HEK293 (cell line): ENCODE results near the gene NOA1.

Experiments used
- EGR2 ChIP-seq: fragments of 450-650 bp; formaldehyde crosslinking; IDR thresholded peaks from 2 replicates; pipeline ENCODE4 v1.5.1; 2016; ENCODE audit warnings: low read depth, missing biosample characterization, missing genetic modification characterization
- GLIS2 ChIP-seq: fragments of 450-650 bp; formaldehyde crosslinking; IDR thresholded peaks from 2 replicates; pipeline ENCODE4 v1.5.1; 2016; ENCODE audit warnings: missing biosample characterization, missing genetic modification characterization
- HIC1 ChIP-seq: fragments of 450-650 bp; formaldehyde crosslinking; IDR thresholded peaks from 2 replicates; pipeline ENCODE4 v1.5.1; 2016; ENCODE audit warnings: missing biosample characterization, missing genetic modification characterization
- KLF16 ChIP-seq: fragments of 450-650 bp; formaldehyde crosslinking; IDR thresholded peaks from 2 replicates; pipeline ENCODE4 v1.5.1; 2017; ENCODE audit warnings: missing biosample characterization, missing genetic modification characterization
- SP2 ChIP-seq: fragments of 450-650 bp; formaldehyde crosslinking; IDR thresholded peaks from 2 replicates; pipeline ENCODE4 v1.5.1; 2016; ENCODE audit warnings: missing biosample characterization, missing genetic modification characterization
- WT1 ChIP-seq: fragments of 450-650 bp; formaldehyde crosslinking; IDR thresholded peaks from 2 replicates; pipeline ENCODE4 v1.5.1; 2016; ENCODE audit warnings: missing biosample characterization, missing genetic modification characterization
- ZBTB11 ChIP-seq: fragments of 450-650 bp; formaldehyde crosslinking; conservative IDR thresholded peaks from 2 replicates; pipeline ENCODE4 v1.5.1; 2016; ENCODE audit warnings: low read depth, missing biosample characterization, missing genetic modification characterization
- ZBTB7A ChIP-seq: fragments of 450-650 bp; formaldehyde crosslinking; IDR thresholded peaks from 2 replicates; pipeline ENCODE4 v1.5.1; 2016; ENCODE audit warnings: low read depth, missing biosample characterization, missing genetic modification characterization
- ZIC2 ChIP-seq: fragments of 450-650 bp; formaldehyde crosslinking; IDR thresholded peaks from 2 replicates; pipeline ENCODE4 v1.5.1; 2016; ENCODE audit warnings: missing biosample characterization, missing genetic modification characterization
- ZNF146 ChIP-seq: fragments of 450-650 bp; formaldehyde crosslinking; IDR thresholded peaks from 2 replicates; pipeline ENCODE4 v1.5.1; 2016; ENCODE audit warnings: missing biosample characterization, missing genetic modification characterization
- ZNF2 ChIP-seq: fragments of 450-650 bp; formaldehyde crosslinking; IDR thresholded peaks from 2 replicates; pipeline ENCODE4 v1.5.1; 2016; ENCODE audit warnings: missing biosample characterization, missing genetic modification characterization
- ZNF223 ChIP-seq: fragments of 450-650 bp; formaldehyde crosslinking; IDR thresholded peaks from 2 replicates; pipeline ENCODE4 v1.5.1; 2016; ENCODE audit warnings: missing biosample characterization, missing genetic modification characterization
- ZNF23 ChIP-seq: fragments of 450-650 bp; formaldehyde crosslinking; IDR thresholded peaks from 2 replicates; pipeline ENCODE4 v1.5.1; 2016; ENCODE audit warnings: missing biosample characterization, missing genetic modification characterization, borderline replicate concordance
- ZNF350 ChIP-seq: fragments of 450-650 bp; formaldehyde crosslinking; IDR thresholded peaks from 2 replicates; pipeline ENCODE4 v1.5.0; 2017; ENCODE audit warnings: missing biosample characterization, mild to moderate bottlenecking, missing genetic modification characterization
- ZNF426 ChIP-seq: fragments of 450-650 bp; formaldehyde crosslinking; IDR thresholded peaks from 2 replicates; pipeline ENCODE4 v1.5.1; 2017; ENCODE audit warnings: missing biosample characterization, missing genetic modification characterization, mild to moderate bottlenecking, inconsistent platforms, moderate library complexity
- ZNF621 ChIP-seq: fragments of 450-650 bp; formaldehyde crosslinking; IDR thresholded peaks from 2 replicates; pipeline ENCODE4 v1.5.1; 2017; ENCODE audit warnings: missing biosample characterization, missing genetic modification characterization
- ZNF624 ChIP-seq: fragments of 450-650 bp; formaldehyde crosslinking; IDR thresholded peaks from 2 replicates; pipeline ENCODE4 v1.5.1; 2017; ENCODE audit warnings: missing biosample characterization, missing genetic modification characterization
- ZNF768 ChIP-seq: fragments of 450-650 bp; formaldehyde crosslinking; IDR thresholded peaks from 2 replicates; pipeline ENCODE4 v1.5.1; 2018; ENCODE audit warnings: missing biosample characterization, mild to moderate bottlenecking, missing genetic modification characterization
- ZSCAN16 ChIP-seq: fragments of 450-650 bp; formaldehyde crosslinking; IDR thresholded peaks from 2 replicates; pipeline ENCODE4 v1.5.1; 2016; ENCODE audit warnings: missing biosample characterization, missing genetic modification characterization
- TF ChIP-seq, protein P1 (sequence below): fragments of 450-650 bp; formaldehyde crosslinking; IDR thresholded peaks from 2 replicates; pipeline ENCODE4 v1.5.0; 2017; ENCODE audit warnings: missing biosample characterization, missing genetic modification characterization, borderline replicate concordance
- TF ChIP-seq, protein P2 (sequence below): fragments of 450-650 bp; formaldehyde crosslinking; IDR thresholded peaks from 2 replicates; pipeline ENCODE4 v1.5.1; 2016; ENCODE audit warnings: missing biosample characterization, missing genetic modification characterization
- TF ChIP-seq, protein P3 (sequence below): sonication (generic); formaldehyde crosslinking; IDR thresholded peaks from 2 replicates; pipeline ENCODE4 v1.8.1; 2022; ENCODE audit warnings: mild to moderate bottlenecking, moderate library complexity, missing genetic modification reagents
- TF ChIP-seq, protein P4 (sequence below): fragments of 450-650 bp; formaldehyde crosslinking; IDR thresholded peaks from 2 replicates; pipeline ENCODE4 v1.5.1; 2016; ENCODE audit warnings: missing biosample characterization, missing genetic modification characterization
- TF ChIP-seq, protein P5 (sequence below): fragments of 450-650 bp; formaldehyde crosslinking; IDR thresholded peaks from 2 replicates; pipeline ENCODE4 v1.5.1; 2016; ENCODE audit warnings: missing biosample characterization, missing genetic modification characterization

The NOA1 gene

DNA sequence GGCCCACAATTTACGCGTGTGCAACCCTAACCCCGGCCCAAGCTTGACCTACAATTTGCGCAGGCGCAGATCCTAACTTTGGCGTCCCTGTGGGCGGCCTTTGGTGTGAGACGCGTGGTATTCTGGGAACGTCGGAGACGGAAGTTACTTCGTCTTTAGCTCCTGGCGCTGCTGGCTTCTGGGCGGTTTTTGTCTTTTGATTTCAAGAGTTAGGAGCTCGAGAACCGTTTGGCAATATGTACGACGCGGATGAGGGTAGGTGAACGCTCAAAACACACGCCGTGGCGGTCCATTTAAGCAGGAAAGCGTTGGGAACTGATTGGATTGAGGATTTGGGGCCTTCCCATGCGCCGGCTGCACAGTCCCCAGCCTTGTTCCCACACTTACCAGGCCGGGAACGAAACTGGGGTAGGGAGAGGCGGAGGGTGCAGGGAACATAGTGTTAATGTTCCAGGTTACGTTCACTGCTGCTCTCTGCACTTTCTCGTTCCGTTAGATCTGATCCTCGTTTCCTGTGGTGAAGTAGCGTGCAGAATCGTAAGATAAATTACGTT, 1.4 kb upstream of the NOA1 start, which contains the start of gene POLR2B (continued):
- TF ChIP-seq, protein P1, sequence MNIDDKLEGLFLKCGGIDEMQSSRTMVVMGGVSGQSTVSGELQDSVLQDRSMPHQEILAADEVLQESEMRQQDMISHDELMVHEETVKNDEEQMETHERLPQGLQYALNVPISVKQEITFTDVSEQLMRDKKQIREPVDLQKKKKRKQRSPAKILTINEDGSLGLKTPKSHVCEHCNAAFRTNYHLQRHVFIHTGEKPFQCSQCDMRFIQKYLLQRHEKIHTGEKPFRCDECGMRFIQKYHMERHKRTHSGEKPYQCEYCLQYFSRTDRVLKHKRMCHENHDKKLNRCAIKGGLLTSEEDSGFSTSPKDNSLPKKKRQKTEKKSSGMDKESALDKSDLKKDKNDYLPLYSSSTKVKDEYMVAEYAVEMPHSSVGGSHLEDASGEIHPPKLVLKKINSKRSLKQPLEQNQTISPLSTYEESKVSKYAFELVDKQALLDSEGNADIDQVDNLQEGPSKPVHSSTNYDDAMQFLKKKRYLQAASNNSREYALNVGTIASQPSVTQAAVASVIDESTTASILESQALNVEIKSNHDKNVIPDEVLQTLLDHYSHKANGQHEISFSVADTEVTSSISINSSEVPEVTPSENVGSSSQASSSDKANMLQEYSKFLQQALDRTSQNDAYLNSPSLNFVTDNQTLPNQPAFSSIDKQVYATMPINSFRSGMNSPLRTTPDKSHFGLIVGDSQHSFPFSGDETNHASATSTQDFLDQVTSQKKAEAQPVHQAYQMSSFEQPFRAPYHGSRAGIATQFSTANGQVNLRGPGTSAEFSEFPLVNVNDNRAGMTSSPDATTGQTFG (tag by site-specific recombination) = no peak
- TF ChIP-seq WT1 (tag by site-specific recombination) (no peak), ZNF23 (no peak), ZNF426 (no peak), ZNF350 (tag by site-specific recombination) (no peak), GLIS2 (tag by site-specific recombination) (no peak), HIC1 (tag by site-specific recombination) (no peak), ZIC2 (tag by site-specific recombination) (no peak), KLF16 (tag by site-specific recombination) (no peak), ZNF146 (no peak), ZNF621 (tag by site-specific recombination) (no peak), ZNF2 (tag by site-specific recombination) (peak; percentile 65; the same call in 1 of the 2 replicates), ZBTB7A (tag by site-specific recombination) (no peak), EGR2 (tag by site-specific recombination) (no peak), ZNF768 (tag by site-specific recombination) (no peak), ZBTB11 (tag by site-specific recombination) (peak; percentile 44; the same call in 1 of the 2 replicates), ZSCAN16 (tag by site-specific recombination) (no peak), ZNF223 (tag by site-specific recombination) (no peak), ZNF624 (tag by site-specific recombination) (no peak), SP2 (tag by site-specific recombination) (peak; percentile 65)
- TF ChIP-seq, protein P2, sequence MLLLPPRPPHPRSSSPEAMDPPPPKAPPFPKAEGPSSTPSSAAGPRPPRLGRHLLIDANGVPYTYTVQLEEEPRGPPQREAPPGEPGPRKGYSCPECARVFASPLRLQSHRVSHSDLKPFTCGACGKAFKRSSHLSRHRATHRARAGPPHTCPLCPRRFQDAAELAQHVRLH = no peak
- TF ChIP-seq, protein P3, sequence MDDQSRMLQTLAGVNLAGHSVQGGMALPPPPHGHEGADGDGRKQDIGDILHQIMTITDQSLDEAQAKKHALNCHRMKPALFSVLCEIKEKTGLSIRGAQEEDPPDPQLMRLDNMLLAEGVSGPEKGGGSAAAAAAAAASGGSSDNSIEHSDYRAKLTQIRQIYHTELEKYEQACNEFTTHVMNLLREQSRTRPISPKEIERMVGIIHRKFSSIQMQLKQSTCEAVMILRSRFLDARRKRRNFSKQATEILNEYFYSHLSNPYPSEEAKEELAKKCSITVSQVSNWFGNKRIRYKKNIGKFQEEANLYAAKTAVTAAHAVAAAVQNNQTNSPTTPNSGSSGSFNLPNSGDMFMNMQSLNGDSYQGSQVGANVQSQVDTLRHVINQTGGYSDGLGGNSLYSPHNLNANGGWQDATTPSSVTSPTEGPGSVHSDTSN (CRISPR knock-in tag) = no peak
- TF ChIP-seq, protein P4, sequence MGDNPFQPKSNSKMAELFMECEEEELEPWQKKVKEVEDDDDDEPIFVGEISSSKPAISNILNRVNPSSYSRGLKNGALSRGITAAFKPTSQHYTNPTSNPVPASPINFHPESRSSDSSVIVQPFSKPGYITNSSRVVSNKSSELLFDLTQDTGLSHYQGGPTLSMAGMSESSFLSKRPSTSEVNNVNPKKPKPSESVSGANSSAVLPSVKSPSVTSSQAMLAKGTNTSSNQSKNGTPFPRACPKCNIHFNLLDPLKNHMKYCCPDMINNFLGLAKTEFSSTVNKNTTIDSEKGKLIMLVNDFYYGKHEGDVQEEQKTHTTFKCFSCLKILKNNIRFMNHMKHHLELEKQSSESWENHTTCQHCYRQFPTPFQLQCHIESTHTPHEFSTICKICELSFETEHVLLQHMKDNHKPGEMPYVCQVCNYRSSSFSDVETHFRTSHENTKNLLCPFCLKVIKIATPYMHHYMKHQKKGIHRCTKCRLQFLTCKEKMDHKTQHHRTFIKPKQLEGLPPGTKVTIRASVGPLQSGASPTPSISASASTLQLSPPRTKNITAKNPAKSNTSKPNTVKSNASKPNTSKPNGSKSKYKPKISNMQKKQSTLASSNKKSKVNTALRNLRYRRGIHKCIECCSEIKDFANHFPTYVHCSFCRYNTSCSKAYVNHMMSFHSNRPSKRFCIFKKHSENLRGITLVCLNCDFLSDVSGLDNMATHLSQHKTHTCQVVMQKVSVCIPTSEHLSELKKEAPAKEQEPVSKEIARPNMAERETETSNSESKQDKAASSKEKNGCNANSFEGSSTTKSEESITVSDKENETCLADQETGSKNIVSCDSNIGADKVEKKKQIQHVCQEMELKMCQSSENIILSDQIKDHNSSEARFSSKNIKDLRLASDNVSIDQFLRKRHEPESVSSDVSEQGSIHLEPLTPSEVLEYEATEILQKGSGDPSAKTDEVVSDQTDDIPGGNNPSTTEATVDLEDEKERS (tag by site-specific recombination) = no peak
- TF ChIP-seq, protein P5, sequence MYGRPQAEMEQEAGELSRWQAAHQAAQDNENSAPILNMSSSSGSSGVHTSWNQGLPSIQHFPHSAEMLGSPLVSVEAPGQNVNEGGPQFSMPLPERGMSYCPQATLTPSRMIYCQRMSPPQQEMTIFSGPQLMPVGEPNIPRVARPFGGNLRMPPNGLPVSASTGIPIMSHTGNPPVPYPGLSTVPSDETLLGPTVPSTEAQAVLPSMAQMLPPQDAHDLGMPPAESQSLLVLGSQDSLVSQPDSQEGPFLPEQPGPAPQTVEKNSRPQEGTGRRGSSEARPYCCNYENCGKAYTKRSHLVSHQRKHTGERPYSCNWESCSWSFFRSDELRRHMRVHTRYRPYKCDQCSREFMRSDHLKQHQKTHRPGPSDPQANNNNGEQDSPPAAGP (tag by site-specific recombination) = no peak
